Epithelial cell of proximal tubule (primary cell): ENCODE data around the gene PAPPA2. TPM values are rescaled to one million over a fixed set of nuclear protein-coding genes. Genes with fewer than 3 reads are reported as not detected.

Source experiments
- DNase-seq: peaks from one replicate; pipeline ENCODE4 v3.0.0-alpha.2; 2011; ENCODE audit warnings: low read depth
- H3K4me3 ChIP-seq: 2 replicates; pipeline ENCODE4 v1.5.1; 2011; ENCODE audit warnings: low read depth, mild to moderate bottlenecking, low read length
- CTCF ChIP-seq: conservative IDR thresholded peaks from 2 replicates; pipeline ENCODE4 v1.5.1; 2012; ENCODE audit warnings: low read depth, mild to moderate bottlenecking, low read length
- total RNA-seq: library from RNA; depleted of rRNA; stranded (reverse); fragments of >200 nt; gene quantifications from 2 replicates; pipeline ENCODE4 v1.2.3, GENCODE V29; 2015

The PAPPA2 gene
- total RNA-seq, 1 donor from 2014 or later: 0.98 TPM

GRCh38 chr1:176854121-176854520 is 391.1 kb downstream of the PAPPA2 start:
- no peak for TF ChIP-seq CTCF

GRCh38 chr1:176854758-176855745 is 392.1 kb downstream of the PAPPA2 start:
- H3K4me3 ChIP-seq: no peak overlapping the region
- no peak for TF ChIP-seq CTCF
- DNase-seq: no peak

More at GRCh38 chr1:176854121-176854520, 391.1 kb downstream of the PAPPA2 start:
- DNase-seq: no peak
- H3K4me3 ChIP-seq: no peak overlapping the region

- TF ChIP-seq CTCF: no peak
- H3K4me3 ChIP-seq: no peak overlapping the region
- no peak for DNase-seq
Measured at GRCh38 chr1:176857632-176858031, 394.7 kb downstream of the PAPPA2 start.

GRCh38 chr1:176858433-176858916 is 395.5 kb downstream of the PAPPA2 start:
- no peak for TF ChIP-seq CTCF
- no peak for DNase-seq
- no peak overlapping the region for H3K4me3 ChIP-seq

- no peak for TF ChIP-seq CTCF
- no peak overlapping the region for H3K4me3 ChIP-seq
- no peak for DNase-seq
Measured at GRCh38 chr1:176863613-176864012, 400.6 kb downstream of the PAPPA2 start.

- no peak overlapping the region for H3K4me3 ChIP-seq
- DNase-seq: no peak
- no peak for TF ChIP-seq CTCF
Measured at GRCh38 chr1:176864211-176864610, 401.2 kb downstream of the PAPPA2 start.
